Measurements from ENCODE around the gene RBP7.

- TF ChIP-seq, protein P1, sequence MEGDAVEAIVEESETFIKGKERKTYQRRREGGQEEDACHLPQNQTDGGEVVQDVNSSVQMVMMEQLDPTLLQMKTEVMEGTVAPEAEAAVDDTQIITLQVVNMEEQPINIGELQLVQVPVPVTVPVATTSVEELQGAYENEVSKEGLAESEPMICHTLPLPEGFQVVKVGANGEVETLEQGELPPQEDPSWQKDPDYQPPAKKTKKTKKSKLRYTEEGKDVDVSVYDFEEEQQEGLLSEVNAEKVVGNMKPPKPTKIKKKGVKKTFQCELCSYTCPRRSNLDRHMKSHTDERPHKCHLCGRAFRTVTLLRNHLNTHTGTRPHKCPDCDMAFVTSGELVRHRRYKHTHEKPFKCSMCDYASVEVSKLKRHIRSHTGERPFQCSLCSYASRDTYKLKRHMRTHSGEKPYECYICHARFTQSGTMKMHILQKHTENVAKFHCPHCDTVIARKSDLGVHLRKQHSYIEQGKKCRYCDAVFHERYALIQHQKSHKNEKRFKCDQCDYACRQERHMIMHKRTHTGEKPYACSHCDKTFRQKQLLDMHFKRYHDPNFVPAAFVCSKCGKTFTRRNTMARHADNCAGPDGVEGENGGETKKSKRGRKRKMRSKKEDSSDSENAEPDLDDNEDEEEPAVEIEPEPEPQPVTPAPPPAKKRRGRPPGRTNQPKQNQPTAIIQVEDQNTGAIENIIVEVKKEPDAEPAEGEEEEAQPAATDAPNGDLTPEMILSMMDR (IDR thresholded peaks at IDR 0.05; ENCODE audit: insufficient read depth, low read depth, low read length): no peak
- TF ChIP-seq EZH2 (IDR thresholded peaks at IDR 0.05; ENCODE audit: insufficient read depth, low read length): no peak
Observed at GRCh38 chr1:10046356-10047085, 49.5 kb downstream of the RBP7 start.

Data from astrocyte (in vitro differentiated cells and primary cell).